ENCODE measurements around the gene DENND4C. TPM values are rescaled to one million over a fixed set of nuclear protein-coding genes. Genes with fewer than 3 reads are reported as not detected.
"Not testable (repeated sequence)": the region's sequence is repeated elsewhere in the genome, so short reads cannot be mapped to it uniquely, and the experiment has no call there.

Gene DENND4C
- total RNA-seq, 6 experiments from 2014 or later: 16.5 to 20.6 (median 19.3) TPM

GRCh38 chr9:19410195-19410503, 179.7 kb downstream of the DENND4C start:
- Mint-ChIP-seq H3K4me3 (peak overlapping the region; percentile 98), H3K27me3 (ENCODE audit: insufficient read depth) (peaks cover 2% of the 10 kb centered on the region), H3K9me3 (no peaks in the 10 kb centered on the region), H3K27ac (no peak overlapping the region), H3K4me1 (ENCODE audit: low read depth) (peaks cover 27% of the 10 kb centered on the region), H3K36me3 (ENCODE audit: low read depth) (no peaks in the 10 kb centered on the region)
- DNase-seq: no peak
- no peak for TF ChIP-seq CTCF (IDR thresholded peaks at IDR 0.05)

GRCh38 chr9:19410594-19410993, 180.1 kb downstream of the DENND4C start:
- TF ChIP-seq CTCF (IDR thresholded peaks at IDR 0.05): no peak
- Mint-ChIP-seq H3K36me3 (ENCODE audit: low read depth) (no peaks in the 10 kb centered on the region), H3K4me1 (ENCODE audit: low read depth) (peaks cover 27% of the 10 kb centered on the region), H3K27ac (peak overlapping the region; percentile 57; the same call in 1 of the 2 replicates), H3K9me3 (no peaks in the 10 kb centered on the region), H3K27me3 (ENCODE audit: insufficient read depth) (peaks cover 2% of the 10 kb centered on the region), H3K4me3 (peak overlapping the region; percentile 55; the same call in 1 of the 2 replicates)
- DNase-seq: no peak

GRCh38 chr9:19411316-19411715, 180.8 kb downstream of the DENND4C start:
- peak overlapping the region; percentile 57 for H3K27ac Mint-ChIP-seq
- peak; percentile 71 for DNase-seq
- H3K4me1 Mint-ChIP-seq (ENCODE audit: low read depth): peaks cover 33% of the 10 kb centered on the region
- peaks cover 2% of the 10 kb centered on the region for H3K27me3 Mint-ChIP-seq (ENCODE audit: insufficient read depth)
- peak overlapping the region; percentile 55 for H3K4me3 Mint-ChIP-seq
- TF ChIP-seq CTCF (IDR thresholded peaks at IDR 0.05): no peak
- no peaks in the 10 kb centered on the region for H3K36me3 Mint-ChIP-seq (ENCODE audit: low read depth)
- no peaks in the 10 kb centered on the region for H3K9me3 Mint-ChIP-seq

GRCh38 chr9:19413456-19413855, 183.0 kb downstream of the DENND4C start:
- H3K36me3 Mint-ChIP-seq (ENCODE audit: low read depth): peaks cover 11% of the 10 kb centered on the region; the same call in 1 of the 2 replicates
- not testable (repeated sequence) for DNase-seq; H3K27ac Mint-ChIP-seq; H3K9me3 Mint-ChIP-seq; H3K27me3 Mint-ChIP-seq (ENCODE audit: insufficient read depth); H3K4me3 Mint-ChIP-seq
- H3K4me1 Mint-ChIP-seq (ENCODE audit: low read depth): peaks cover 33% of the 10 kb centered on the region

- H3K27ac Mint-ChIP-seq: no peak overlapping the region
- peaks cover 12% of the 10 kb centered on the region; the same call in 1 of the 2 replicates for H3K36me3 Mint-ChIP-seq (ENCODE audit: low read depth)
- H3K4me3 Mint-ChIP-seq: no peak overlapping the region
- no peak for TF ChIP-seq CTCF (IDR thresholded peaks at IDR 0.05)
- H3K4me1 Mint-ChIP-seq (ENCODE audit: low read depth): peaks cover 15% of the 10 kb centered on the region
- no peaks in the 10 kb centered on the region for H3K9me3 Mint-ChIP-seq
- peak; percentile 46 for DNase-seq
- no peaks in the 10 kb centered on the region; the same call in 1 of the 2 replicates for H3K27me3 Mint-ChIP-seq (ENCODE audit: insufficient read depth)
Measured at GRCh38 chr9:19416143-19416542, 185.7 kb downstream of the DENND4C start.

GRCh38 chr9:19420877-19421276, 190.4 kb downstream of the DENND4C start:
- H3K27me3 Mint-ChIP-seq (ENCODE audit: insufficient read depth): no peaks in the 10 kb centered on the region; the same call in 1 of the 2 replicates
- DNase-seq: no peak
- peaks cover 14% of the 10 kb centered on the region for H3K4me1 Mint-ChIP-seq (ENCODE audit: low read depth)
- no peak for TF ChIP-seq CTCF (IDR thresholded peaks at IDR 0.05)
- H3K27ac Mint-ChIP-seq: no peak overlapping the region
- no peak overlapping the region for H3K4me3 Mint-ChIP-seq
- no peaks in the 10 kb centered on the region for H3K9me3 Mint-ChIP-seq
- peaks cover 12% of the 10 kb centered on the region; the same call in 1 of the 2 replicates for H3K36me3 Mint-ChIP-seq (ENCODE audit: low read depth)

Other genes with a start within 250 kb of the DENND4C start
- not detected for gene SAXO1, start 197.5 kb upstream of the DENND4C start, total RNA-seq (2021; fragmentation: NEBNext Ultra II Directional; extraction: Animal tissue kit (Norgen Biotek cat#: 25700))
- gene RRAGA, start 181.3 kb upstream of the DENND4C start, total RNA-seq (2021; fragmentation: NEBNext Ultra II Directional; extraction: Animal tissue kit (Norgen Biotek cat#: 25700)): 100 to 1,000 TPM; 130 to 158 (median 148) TPM
- gene HAUS6, start 127.8 kb upstream of the DENND4C start, total RNA-seq (2021; fragmentation: NEBNext Ultra II Directional; extraction: Animal tissue kit (Norgen Biotek cat#: 25700)): 10 to 100 TPM in 5 of 6 experiments, 1 to 10 TPM in 1; 9.2 to 15.4 (median 14.0) TPM
- 10 to 100 TPM; 80.8 to 91.6 (median 87.7) TPM for gene PLIN2, start 103.2 kb upstream of the DENND4C start, total RNA-seq (2021; fragmentation: NEBNext Ultra II Directional; extraction: Animal tissue kit (Norgen Biotek cat#: 25700))
- gene RPS6, start 149.5 kb downstream of the DENND4C start, total RNA-seq (2021; fragmentation: NEBNext Ultra II Directional; extraction: Animal tissue kit (Norgen Biotek cat#: 25700)): 1,000 to 10,000 TPM; 1,886 to 2,098 (median 1,953) TPM
- 1 to 10 TPM; 1.2 to 1.9 (median 1.6) TPM for gene ACER2, start 178.3 kb downstream of the DENND4C start, total RNA-seq (2021; fragmentation: NEBNext Ultra II Directional; extraction: Animal tissue kit (Norgen Biotek cat#: 25700))

All from HFFc6 (cell line).